GM15510 (cell line): ENCODE measurements around the gene ZNF219.

ENCODE experiments used
- POLR2A ChIP-seq: IDR thresholded peaks from 3 replicates; pipeline ENCODE4 v1.6.1; 2011; ENCODE audit warnings: borderline replicate concordance; ENCODE audit not compliant: insufficient read length; ENCODE audit errors: extremely low read depth

ZNF219 gene

GRCh38 chr14:21095430-21096205 is 2.8 kb downstream of the ZNF219 start:
- no peak for TF ChIP-seq POLR2A

DNA sequence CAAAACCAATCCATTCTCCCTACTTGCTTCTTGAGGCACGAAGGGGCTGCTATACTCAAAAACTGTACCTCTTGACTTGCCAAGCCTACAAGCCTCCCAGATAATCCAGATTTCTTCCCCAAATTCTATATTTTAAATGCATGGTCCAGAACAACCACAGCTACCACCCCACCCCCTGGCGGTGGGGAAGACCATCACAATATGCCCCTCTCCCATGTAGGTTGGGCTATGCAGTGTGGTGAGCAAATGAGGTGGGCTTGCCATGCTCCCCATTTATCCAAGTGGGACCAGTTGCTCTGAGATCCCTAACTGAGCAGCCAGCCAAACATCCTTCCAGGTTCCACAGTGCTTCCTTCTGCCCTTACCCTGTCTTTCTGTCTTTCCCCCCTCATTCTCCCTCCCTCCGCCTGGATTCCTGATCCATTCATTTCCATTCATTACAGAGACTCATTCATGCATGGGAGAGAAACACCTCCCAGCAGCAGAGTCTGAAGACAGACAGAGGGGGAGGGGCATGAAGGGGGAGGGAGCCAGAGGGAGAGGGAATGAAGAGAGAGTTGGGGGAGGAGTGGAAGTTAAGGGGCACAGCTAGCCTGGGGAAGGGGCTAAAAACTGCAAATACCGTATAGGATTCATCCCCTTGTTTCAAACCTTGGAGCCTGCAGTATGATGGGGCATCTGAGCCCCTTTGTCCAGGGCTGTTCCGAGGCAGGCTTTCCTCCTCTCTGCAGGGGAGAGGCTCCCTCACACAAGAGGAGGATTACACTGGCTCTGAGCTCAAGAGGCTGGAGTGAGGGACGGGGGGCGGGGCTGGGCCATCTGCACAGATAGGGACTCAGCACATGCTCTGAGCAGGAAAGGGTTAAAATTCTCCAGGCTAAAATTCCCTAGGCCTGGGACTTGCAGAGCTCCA is 4.4 kb downstream of the ZNF219 start:
- TF ChIP-seq POLR2A: no peak

GRCh38 chr14:21093018-21093417 is 5.4 kb downstream of the ZNF219 start:
- TF ChIP-seq POLR2A: no peak

DNA sequence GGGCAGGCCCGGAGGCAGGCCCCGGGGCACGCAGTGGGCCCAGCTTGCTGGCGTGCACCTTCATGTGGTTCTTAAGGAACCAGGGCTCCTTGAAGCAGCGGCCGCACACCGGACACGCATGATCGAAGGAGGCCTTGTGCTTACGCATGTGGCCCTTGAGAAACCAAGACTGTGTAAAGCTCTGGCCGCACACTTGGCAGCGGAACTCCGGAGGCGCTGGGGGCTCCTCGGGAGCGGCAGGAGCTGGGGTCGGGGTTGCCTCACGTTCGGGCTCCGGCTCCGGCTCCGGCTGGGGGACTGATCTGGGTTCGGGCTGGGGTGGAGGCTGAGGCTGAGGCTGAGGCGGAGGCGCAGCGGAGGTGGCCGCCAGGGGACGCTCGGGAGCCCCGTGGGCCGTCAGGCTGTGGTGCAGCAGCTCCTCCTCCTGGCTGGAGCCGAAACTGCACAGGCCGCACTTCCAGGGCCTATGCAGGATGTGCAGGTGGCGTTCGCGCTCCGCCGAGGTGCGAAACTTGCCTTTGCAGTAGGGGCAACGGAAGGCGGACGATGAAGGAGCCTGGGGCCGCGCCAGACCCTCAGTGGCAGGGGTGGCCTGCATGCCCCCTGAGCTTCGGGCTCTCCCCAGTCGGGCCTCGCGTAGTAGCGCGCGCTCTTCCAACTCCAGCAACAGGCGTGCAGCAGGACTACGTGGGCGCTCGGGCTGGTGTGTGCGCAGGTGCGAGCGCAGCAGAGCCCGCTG is 6.0 kb downstream of the ZNF219 start:
- TF ChIP-seq POLR2A: no peak

GRCh38 chr14:21091821-21092272 is 6.6 kb downstream of the ZNF219 start:
- TF ChIP-seq POLR2A: no peak

- TF ChIP-seq POLR2A: no peak
These were observed 7.4 kb downstream of the ZNF219 start for GRCh38 chr14:21090940-21091663.

DNA sequence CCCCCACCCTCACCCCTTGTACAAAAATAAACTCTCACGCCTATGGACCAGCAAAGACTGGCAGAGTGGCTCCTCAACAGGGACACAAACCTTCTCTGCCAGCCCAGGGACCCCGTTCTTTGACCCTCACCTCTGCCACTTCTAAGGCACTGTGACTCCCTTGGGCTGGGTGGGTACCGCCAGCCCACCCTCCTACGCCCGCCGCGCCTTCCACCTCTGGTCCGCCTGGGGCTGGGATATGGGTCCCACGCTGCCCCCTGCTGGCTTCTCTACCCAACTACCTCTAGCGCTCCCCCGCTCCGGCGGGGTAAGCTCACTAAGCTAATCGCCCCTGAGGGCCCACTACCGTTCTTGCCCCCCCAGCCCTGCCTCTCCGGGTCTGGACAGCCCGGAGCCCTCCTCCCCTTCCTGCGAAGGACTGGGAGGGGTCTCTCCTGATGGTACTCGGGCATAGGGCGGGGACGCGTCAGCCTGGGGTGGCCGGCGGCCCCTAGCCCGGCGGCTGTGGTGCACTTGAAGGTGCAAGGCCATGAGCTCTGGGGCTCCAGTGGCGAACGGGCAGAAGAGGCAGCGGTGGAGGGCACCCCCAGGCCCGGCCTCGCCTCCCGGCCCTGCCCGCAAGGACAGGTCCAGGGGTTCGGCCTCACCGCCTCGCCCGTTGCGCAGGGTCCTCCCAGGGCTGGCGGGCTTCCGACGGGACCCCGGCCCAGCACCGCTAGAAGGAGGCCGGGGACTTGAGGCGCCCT is 8.1 kb downstream of the ZNF219 start:
- no peak for TF ChIP-seq POLR2A

DNA sequence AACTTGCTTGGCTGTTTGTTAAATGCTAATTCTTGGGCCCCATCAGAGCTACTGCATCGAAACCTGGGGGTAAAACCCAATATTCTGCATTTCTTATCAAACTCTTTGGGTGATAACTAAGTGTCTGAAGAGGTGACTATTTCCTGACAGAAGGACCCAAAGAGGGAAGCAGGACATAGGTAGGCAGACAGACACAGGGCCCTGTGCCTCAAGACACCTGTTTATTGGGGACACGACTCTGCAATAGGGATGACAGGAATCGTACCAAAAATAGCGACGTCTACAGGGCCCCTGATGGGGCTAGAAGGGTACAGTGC is 8.6 kb downstream of the ZNF219 start:
- no peak for TF ChIP-seq POLR2A

GRCh38 chr14:21089271-21089670 is 9.2 kb downstream of the ZNF219 start:
- TF ChIP-seq POLR2A: no peak

GRCh38 chr14:21088687-21089086 is 9.8 kb downstream of the ZNF219 start:
- no peak for TF ChIP-seq POLR2A

DNA sequence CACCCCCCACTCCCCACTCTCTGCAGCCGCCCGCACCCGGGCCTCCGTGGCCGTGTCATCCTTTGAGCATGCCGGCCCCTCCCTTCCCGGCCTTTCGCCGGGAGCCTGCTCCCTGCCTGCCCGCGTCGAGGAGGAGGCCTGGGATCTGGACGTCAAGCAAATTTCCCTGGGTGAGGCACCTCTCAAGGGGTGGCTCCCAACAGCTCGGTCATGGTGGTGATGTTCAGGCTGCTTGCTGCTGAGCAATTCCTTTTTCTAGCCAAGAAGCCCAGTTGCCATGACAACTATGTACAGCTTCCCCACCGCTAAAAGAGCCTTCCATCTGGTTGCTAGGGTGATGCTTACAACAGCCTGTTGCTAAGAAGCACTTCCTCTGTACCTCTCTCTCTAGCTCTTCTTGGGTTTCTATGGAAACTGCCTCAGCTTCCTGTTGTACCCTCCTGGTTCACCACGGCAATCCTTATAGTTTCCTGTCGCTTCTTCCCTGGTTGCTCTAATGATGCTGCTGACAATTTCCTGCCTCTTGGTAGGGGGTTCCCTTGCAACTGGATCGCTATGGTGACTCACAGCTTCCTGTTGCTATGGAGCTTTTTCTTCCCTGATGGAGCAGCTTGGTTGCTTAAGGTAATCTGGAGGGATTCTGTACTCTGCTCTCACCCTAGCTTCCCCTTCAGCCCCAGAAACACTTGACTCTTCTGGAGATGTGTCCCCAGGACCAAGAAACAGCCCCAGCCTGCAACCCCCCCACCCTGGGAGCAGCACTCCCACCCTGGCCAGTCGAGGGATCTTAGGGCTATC is 11.0 kb downstream of the ZNF219 start:
- TF ChIP-seq POLR2A: no peak

DNA sequence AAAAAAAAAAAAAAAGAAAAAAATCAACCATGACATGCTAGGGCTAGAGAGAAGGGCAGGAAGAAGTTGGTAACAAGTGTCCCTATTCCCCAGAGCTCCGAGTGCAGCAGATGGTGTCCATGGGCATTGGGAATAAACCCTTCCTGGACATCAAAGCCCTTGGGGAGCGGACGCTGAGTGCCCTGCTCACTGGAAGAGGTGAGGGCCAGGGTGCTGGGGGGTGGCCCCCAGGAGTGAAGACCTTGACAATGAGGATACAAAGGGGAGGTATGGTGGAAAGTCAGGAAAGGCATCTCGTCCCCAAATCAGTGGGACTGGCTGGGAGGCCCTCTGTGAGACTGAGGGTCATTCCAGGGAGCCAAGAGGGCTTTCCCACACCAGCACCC is 11.6 kb downstream of the ZNF219 start:
- no peak for TF ChIP-seq POLR2A
